ENCODE results near the gene ZNF385B.

The ZNF385B gene

GRCh38 chr2:179746981-179747380, 114.4 kb downstream of the ZNF385B start:
- no peak for DNase-seq (ENCODE audit: low read depth in 2 of 2)

- DNase-seq (ENCODE audit: low read depth in 2 of 2) = no peak
These were observed 115.7 kb downstream of the ZNF385B start for GRCh38 chr2:179745635-179746256.

GRCh38 chr2:179744401-179744800, 117.0 kb downstream of the ZNF385B start:
- no peak for DNase-seq (ENCODE audit: low read depth in 2 of 2)

- DNase-seq (ENCODE audit: low read depth in 2 of 2) = no peak
These were observed 120.1 kb downstream of the ZNF385B start for GRCh38 chr2:179741317-179741716.

DNA sequence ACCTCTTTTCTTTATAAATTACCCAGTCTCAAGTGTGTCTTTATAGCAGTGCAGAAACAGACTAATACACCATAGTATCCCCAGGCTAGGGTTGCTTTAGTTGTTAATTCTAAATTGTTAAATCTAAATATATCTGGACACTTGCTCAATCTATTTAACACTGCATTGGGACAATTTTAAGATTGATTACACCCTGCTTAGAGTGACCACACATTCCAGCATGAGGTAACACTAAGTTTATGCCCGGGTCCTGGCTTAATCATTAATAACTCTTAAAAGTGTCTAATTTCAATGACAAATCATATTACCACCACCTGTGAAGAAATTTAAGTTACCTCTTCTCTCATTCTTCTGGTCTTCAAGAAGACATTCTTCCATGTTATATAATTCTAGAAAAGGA, 131.4 kb downstream of the ZNF385B start:
- DNase-seq (ENCODE audit: low read depth in 2 of 2) = no peak

- DNase-seq (ENCODE audit: low read depth in 2 of 2) = no peak
These were observed 134.8 kb downstream of the ZNF385B start for GRCh38 chr2:179726461-179727180.

- no peak for DNase-seq (ENCODE audit: low read depth in 2 of 2)
These were observed 137.0 kb downstream of the ZNF385B start for GRCh38 chr2:179724403-179724802.

- no peak for DNase-seq (ENCODE audit: low read depth in 2 of 2)
These were observed 141.1 kb downstream of the ZNF385B start for GRCh38 chr2:179720173-179720772.

GRCh38 chr2:179715871-179716270, 145.5 kb downstream of the ZNF385B start:
- DNase-seq (ENCODE audit: low read depth in 2 of 2) = no peak

DNA sequence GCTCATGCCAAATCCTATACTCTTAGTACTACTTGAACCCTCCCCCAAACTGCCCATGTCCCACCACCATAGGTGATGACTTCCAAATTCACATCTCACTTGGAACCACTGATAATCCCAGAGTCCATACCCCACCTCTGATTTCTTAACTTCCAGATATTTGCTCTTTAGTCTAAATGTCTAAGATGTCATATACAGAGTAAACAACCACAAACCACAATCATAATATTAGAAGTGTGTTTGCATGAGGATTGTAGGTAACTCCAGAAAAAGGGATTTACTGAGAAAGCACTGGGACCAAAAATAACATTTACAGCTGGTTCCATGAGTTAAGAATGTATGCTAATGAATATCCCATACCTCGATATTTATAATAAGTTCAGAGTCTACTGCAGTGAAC, 146.2 kb downstream of the ZNF385B start:
- no peak for DNase-seq (ENCODE audit: low read depth in 2 of 2)

DNA sequence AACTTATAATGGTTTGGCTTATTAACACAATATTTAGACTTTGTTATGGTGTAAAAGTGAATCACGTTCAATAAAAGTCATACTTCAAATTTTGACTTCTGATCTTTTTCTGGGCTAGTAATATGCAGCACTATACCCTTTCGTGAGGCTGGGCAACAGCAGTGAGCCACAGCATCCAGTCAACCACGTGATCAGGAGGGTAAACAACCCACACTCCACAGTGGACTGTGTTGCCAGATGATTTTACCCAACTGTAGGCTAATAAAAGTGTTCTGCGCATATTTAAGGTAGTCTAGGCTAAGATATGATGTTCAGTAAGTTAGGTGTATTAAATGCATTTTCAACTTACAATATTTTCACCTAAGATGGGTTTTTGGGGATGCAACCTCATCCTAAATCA, 148.6 kb downstream of the ZNF385B start:
- DNase-seq (ENCODE audit: low read depth in 2 of 2) = no peak

DNA sequence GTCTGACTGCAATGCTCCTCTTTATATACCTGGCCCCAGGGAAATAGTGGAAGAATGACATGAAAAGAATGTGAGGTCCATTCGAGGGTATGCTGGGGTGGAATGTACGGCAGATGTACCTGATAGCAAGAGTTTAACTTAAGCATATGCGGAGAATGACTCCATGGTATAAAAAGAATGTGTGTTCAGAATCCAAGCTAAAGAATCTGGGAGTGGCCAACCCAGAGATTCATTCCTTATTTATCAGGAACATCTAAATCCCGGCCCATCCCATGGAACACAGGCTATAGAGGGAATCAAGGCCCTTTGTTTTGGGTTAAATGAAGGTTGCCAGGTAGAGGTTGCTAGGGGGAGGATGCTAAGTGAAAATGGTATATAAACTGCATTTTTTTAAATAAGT, 150.0 kb downstream of the ZNF385B start:
- DNase-seq (ENCODE audit: low read depth in 2 of 2) = no peak

DNA sequence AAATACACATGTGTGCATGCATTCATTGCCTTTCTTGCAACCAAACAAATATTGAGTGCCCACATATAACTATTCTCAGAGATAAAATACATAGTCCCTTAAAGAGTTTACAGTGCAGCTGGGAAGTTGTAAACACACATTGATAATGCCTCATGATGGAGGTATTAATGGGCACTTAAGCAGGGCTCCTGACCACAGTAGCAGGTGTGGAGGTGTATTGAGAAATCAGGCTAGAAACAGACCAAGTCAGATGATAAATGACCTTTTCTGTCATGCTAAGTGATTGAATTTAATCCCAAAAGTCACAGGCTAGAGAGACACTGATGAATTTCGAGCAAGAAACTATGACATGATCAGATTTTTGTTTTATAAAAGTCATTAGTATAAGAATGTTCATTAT, 157.7 kb downstream of the ZNF385B start:
- DNase-seq (ENCODE audit: low read depth in 2 of 2) = no peak

DNA sequence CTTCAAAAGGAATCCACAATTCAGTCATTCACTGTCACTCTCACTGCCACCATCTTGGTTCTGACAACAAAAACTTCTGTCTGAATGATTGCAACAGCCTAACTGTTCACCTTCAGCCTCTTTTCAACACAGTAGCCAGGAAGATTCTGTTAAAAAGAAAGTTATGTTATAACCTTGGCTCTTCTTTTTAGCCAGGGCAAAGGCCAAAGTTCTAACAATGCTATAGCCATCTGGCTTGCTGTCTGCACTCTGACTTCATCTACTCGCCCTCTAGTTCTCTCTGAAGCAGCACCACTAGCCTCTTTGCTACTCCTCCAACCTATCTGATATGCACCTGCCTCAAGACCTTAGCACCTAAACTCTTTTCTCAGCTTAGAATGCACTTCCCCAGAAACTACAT, 158.5 kb downstream of the ZNF385B start:
- DNase-seq (ENCODE audit: low read depth in 2 of 2) = no peak

DNA sequence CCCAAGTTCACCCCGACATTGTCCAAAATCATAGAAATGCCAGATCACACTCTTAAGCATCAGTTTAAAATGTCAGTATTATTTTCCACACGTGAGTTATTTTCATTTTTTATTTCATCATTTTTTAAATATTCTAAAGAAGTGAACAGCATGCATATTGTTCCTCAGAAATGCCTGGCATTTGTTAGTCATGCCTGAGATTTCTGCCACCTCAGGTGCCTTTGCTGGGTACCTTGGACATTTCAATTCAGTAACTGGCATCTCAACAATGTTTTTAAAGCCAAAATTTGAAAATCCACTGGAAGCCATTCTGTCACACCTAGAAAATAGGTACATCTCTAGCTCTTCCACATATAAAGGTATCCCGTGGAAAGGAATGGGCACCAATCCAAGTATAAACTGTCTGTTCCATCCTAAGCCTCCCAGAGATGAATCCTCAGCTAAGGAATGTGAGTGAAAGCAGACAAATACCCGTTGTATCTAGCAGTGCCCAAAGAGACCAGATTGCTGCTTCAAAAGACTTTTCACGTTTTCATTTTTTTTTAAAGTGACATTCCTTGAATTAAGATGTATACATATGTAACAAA, 159.8 kb downstream of the ZNF385B start:
- no peak for DNase-seq (ENCODE audit: low read depth in 2 of 2)

GRCh38 chr2:179695486-179695885, 165.9 kb downstream of the ZNF385B start:
- DNase-seq (ENCODE audit: low read depth in 2 of 2) = no peak

DNA sequence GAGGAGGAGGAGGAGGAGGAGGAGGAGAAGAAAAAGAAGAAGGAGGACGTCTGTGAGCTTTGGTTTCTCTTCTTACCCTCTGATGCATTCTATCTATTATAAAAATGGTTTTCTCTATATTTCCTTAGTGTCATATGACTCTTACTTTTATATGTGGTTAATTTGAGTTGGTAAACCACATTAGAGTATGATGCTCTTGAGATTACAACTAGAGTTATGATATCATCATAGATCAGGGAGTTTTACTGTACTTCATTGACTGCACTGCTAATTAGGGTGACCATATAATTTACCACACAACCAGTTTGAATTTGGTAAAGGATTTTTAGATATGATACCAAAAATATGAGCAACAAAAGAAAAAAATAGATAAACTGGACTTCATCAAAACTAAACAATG, 166.4 kb downstream of the ZNF385B start:
- DNase-seq (ENCODE audit: low read depth in 2 of 2) = no peak

GRCh38 chr2:179692610-179693009, 168.8 kb downstream of the ZNF385B start:
- no peak for DNase-seq (ENCODE audit: low read depth in 2 of 2)

- no peak for DNase-seq (ENCODE audit: low read depth in 2 of 2)
These were observed 169.4 kb downstream of the ZNF385B start for GRCh38 chr2:179692043-179692442.

DNA sequence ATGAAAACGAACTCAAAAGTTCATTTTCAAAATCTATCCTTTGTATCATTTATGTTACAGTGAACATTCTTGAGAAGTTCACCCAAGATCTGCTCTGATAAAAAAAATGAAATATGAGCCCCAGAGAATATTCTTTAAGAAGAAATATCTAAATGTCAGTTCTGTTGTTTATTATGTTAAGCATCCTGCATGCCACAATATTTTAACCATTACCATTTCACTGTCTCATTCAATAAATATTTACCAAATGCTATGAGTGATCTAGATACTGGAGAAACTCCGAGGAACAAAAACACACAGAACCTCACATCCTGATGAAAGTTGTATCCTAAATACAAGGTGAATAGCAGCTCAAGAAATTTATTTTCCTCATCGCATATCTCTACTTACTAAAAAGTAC, 170.2 kb downstream of the ZNF385B start:
- no peak for DNase-seq (ENCODE audit: low read depth in 2 of 2)

DNA sequence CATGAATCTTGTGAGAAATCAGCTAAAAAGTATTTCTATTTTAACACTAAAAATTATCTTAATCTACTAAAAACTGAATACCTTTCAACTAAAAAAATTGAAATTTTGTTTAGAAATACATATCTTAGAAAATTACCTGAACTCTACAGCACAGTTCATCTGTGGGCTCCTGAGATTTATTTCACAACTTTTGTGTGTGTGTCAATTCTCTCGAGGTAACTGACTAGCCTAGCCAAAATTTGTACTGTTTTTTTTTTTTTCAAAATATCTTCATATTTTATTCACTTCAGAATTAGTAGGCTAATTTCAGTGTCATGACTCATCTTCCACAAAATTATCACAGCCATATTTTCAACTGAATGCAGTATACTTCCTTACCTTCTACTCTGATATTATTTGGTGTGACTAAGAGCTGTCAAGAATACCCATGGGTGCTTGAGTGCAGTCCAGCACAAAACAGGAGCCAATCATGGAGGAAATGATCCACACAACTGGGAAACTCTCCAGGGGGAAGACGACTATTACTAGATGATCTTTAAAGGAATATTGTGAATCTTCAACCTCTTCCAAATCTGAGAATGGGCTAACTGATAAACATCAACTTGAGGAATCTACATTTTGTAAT, 174.6 kb downstream of the ZNF385B start:
- DNase-seq (ENCODE audit: low read depth in 2 of 2) = no peak

DNA sequence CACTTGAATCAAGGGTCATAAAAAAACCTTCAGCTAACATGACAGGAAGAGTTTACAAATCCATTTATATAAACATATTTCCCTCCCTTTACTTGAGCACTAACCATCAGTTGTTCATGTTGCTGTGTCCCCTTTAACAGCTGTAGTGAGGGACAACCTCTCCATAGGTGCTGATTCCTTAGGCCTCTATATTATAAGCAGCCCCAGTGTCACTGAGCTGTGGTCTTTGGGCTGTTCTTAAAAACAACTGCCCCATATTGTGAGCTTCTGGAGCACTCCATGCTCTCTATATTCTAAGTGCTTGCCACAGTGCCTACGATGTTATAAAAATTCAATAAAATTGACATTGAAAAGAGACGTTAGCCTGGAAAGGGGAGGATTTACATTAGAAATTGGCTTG, 175.3 kb downstream of the ZNF385B start:
- no peak for DNase-seq (ENCODE audit: low read depth in 2 of 2)
